Measurements from ENCODE around the gene GNAO1. TPM values are rescaled to one million over a fixed set of nuclear protein-coding genes. Genes with fewer than 3 reads are reported as not detected.

Gene GNAO1
- total and polyA plus RNA-seq, 9 of the 15 experiments (the other 6 are each of a cell fraction or from before 2014, with no cell fraction given) = 0.07 to 0.42 (median 0.08) TPM; not detected in 5

GRCh38 chr16:56289862-56290261, 98.6 kb downstream of the GNAO1 start (continued):
- no peak for TF ChIP-seq ZBTB40 (IDR thresholded peaks at IDR 0.05)
- no peak for TF ChIP-seq ZBTB40 (CRISPR knock-in tag; IDR thresholded peaks at IDR 0.05)
- TF ChIP-seq KLF16 (IDR thresholded peaks at IDR 0.05) = peak; percentile 93
- TF ChIP-seq MNT (conservative IDR thresholded peaks at IDR 0.05) = peak in 1 of 2 experiments; percentile 60; a peak in 1 of 4 replicates
- TF ChIP-seq ZNF609 (CRISPR knock-in tag; IDR thresholded peaks at IDR 0.05; ENCODE audit: borderline replicate concordance) = no peak
- TF ChIP-seq TFAP4 (CRISPR knock-in tag; IDR thresholded peaks at IDR 0.05; ENCODE audit: borderline replicate concordance) = peak; percentile 30; the same call in 1 of the 2 replicates
- peak; percentile 97 for TF ChIP-seq TAL1 (IDR thresholded peaks at IDR 0.05)
- TF ChIP-seq ZNF766 (CRISPR knock-in tag; conservative IDR thresholded peaks at IDR 0.05) = 0 out of 2 replicates have a peak, but pooled peaks have one; percentile 34
- TF ChIP-seq CREB1 (IDR thresholded peaks at IDR 0.05) = peak; percentile 63; the same call in 1 of the 2 replicates
- no peak for TF ChIP-seq CREB1 (CRISPR knock-in tag; IDR thresholded peaks at IDR 0.05)
- TF ChIP-seq TRIM24 (IDR thresholded peaks at IDR 0.05) = peak; percentile 84 to 88
- peak; percentile 90 for TF ChIP-seq NFIC (IDR thresholded peaks at IDR 0.05)
